Measurements from ENCODE around the gene CLC.
"Not testable (repeated sequence)": the region's sequence is repeated elsewhere in the genome, so short reads cannot be mapped to it uniquely, and the experiment has no call there.

Gene CLC

GRCh38 chr19:39731685-39732084 is 6.1 kb downstream of the CLC start:
- no peak for DNase-seq (ENCODE audit: low read depth in 2 of 2, low spot score in 1 of 2)

- no peak for DNase-seq (ENCODE audit: low read depth in 2 of 2, low spot score in 1 of 2)
These were observed 8.2 kb downstream of the CLC start for GRCh38 chr19:39729594-39729993.

GRCh38 chr19:39728040-39728439 is 9.8 kb downstream of the CLC start:
- DNase-seq (ENCODE audit: low read depth in 2 of 2, low spot score in 1 of 2): no peak

GRCh38 chr19:39727070-39727800 is 10.6 kb downstream of the CLC start:
- DNase-seq (ENCODE audit: low read depth in 2 of 2, low spot score in 1 of 2): no peak

- DNase-seq (ENCODE audit: low read depth in 2 of 2, low spot score in 1 of 2): no peak
These were observed 11.8 kb downstream of the CLC start for GRCh38 chr19:39725995-39726394.

GRCh38 chr19:39720144-39720543 is 17.7 kb downstream of the CLC start:
- not testable (repeated sequence) for DNase-seq (ENCODE audit: low read depth in 2 of 2, low spot score in 1 of 2)

- DNase-seq (ENCODE audit: low read depth in 2 of 2, low spot score in 1 of 2): no peak
These were observed 27.4 kb downstream of the CLC start for GRCh38 chr19:39710333-39710890.

GRCh38 chr19:39709026-39709872 is 28.6 kb downstream of the CLC start:
- DNase-seq (ENCODE audit: low read depth in 2 of 2, low spot score in 1 of 2): no peak

GRCh38 chr19:39708594-39708993 is 29.2 kb downstream of the CLC start:
- DNase-seq (ENCODE audit: low read depth in 2 of 2, low spot score in 1 of 2): no peak

- no peak for DNase-seq (ENCODE audit: low read depth in 2 of 2, low spot score in 1 of 2)
These were observed 32.1 kb downstream of the CLC start for GRCh38 chr19:39705578-39706188.

GRCh38 chr19:39704181-39705044 is 33.4 kb downstream of the CLC start, which contains the start of gene LGALS14:
LGALS14 (plus strand) TSS chr19:39704481; CDS start chr19:39704529, 48 bp downstream.
- DNase-seq (ENCODE audit: low read depth in 2 of 2, low spot score in 1 of 2): no peak

- DNase-seq (ENCODE audit: low read depth in 2 of 2, low spot score in 1 of 2): no peak
These were observed 36.5 kb downstream of the CLC start for GRCh38 chr19:39701291-39701690.

GRCh38 chr19:39698535-39698934 is 39.3 kb downstream of the CLC start:
- DNase-seq (ENCODE audit: low read depth in 2 of 2, low spot score in 1 of 2): no peak

GRCh38 chr19:39696387-39696786 is 41.4 kb downstream of the CLC start:
- no peak for DNase-seq (ENCODE audit: low read depth in 2 of 2, low spot score in 1 of 2)

GRCh38 chr19:39695759-39696158 is 42.1 kb downstream of the CLC start:
- no peak for DNase-seq (ENCODE audit: low read depth in 2 of 2, low spot score in 1 of 2)

- no peak for DNase-seq (ENCODE audit: low read depth in 2 of 2, low spot score in 1 of 2)
These were observed 45.0 kb downstream of the CLC start for GRCh38 chr19:39692822-39693221.

GRCh38 chr19:39692166-39692565 is 45.7 kb downstream of the CLC start:
- DNase-seq (ENCODE audit: low read depth in 2 of 2, low spot score in 1 of 2): no peak

- DNase-seq (ENCODE audit: low read depth in 2 of 2, low spot score in 1 of 2): not testable (repeated sequence)
These were observed 49.2 kb downstream of the CLC start for GRCh38 chr19:39688637-39689036.

- DNase-seq (ENCODE audit: low read depth in 2 of 2, low spot score in 1 of 2): no peak
These were observed 51.1 kb downstream of the CLC start for GRCh38 chr19:39686739-39687138.

- DNase-seq (ENCODE audit: low read depth in 2 of 2, low spot score in 1 of 2): no peak
These were observed 53.6 kb downstream of the CLC start for GRCh38 chr19:39684267-39684666.

GRCh38 chr19:39681416-39681815 is 56.4 kb downstream of the CLC start:
- DNase-seq (ENCODE audit: low read depth in 2 of 2, low spot score in 1 of 2): no peak
